GM12891 (cell line): Measurements from ENCODE around the gene SSTR1.

Experiments
- POLR2A ChIP-seq: IDR thresholded peaks from 2 replicates; pipeline ENCODE4 v1.6.1; 2011; ENCODE audit warnings: low read depth, low read length, control low read depth
- POLR2AphosphoS5 ChIP-seq: IDR thresholded peaks from 2 replicates; pipeline ENCODE4 v1.6.1; 2011; ENCODE audit warnings: low read depth, low read length, control low read depth
- SPI1 ChIP-seq: IDR thresholded peaks from 2 replicates; pipeline ENCODE4 v1.6.1; 2011; ENCODE audit warnings: low read depth, low read length, control low read depth

GRCh38 chr14:38248321-38249028 is 40.8 kb downstream of the SSTR1 start:
- TF ChIP-seq SPI1 = no peak
- TF ChIP-seq POLR2AphosphoS5 = no peak
- TF ChIP-seq POLR2A = no peak
